DND-41 (cell line): ENCODE data around the gene DOCK3.

Source experiments
- CTCF ChIP-seq: IDR thresholded peaks from 2 replicates; pipeline ENCODE4 v1.5.1; 2012; ENCODE audit warnings: borderline replicate concordance, low read length, moderate library complexity, mild to moderate bottlenecking; ENCODE audit not compliant: poor library complexity, severe bottlenecking; ENCODE audit errors: extremely low read depth
- EZH2 ChIP-seq: IDR thresholded peaks from 3 replicates; pipeline ENCODE4 v1.6.1; 2012; ENCODE audit warnings: borderline replicate concordance, low read depth, mild to moderate bottlenecking, moderate library complexity, low read length, inconsistent platforms; ENCODE audit not compliant: severe bottlenecking

- TF ChIP-seq CTCF (no peak), EZH2 (no peak)
Measured at GRCh38 chr3:50666837-50667236, 7.9 kb upstream of the DOCK3 start.
